H1 (cell line): Measurements from ENCODE around the gene SRSF2. TPM values are rescaled to one million over a fixed set of nuclear protein-coding genes. Genes with fewer than 3 reads are reported as not detected.

Source experiments
- CTCF ChIA-PET: fragments of 300-600 bp; sonication (Branson Sonifier 250); formaldehyde crosslinking; loops from one replicate; lab custom pipeline; 2021; ENCODE audit not compliant: partially characterized antibody; lab: Charles Lee
- POLR2A ChIA-PET: fragments of 300-600 bp; sonication (Branson Sonifier 250); formaldehyde crosslinking; loops from one replicate; lab custom pipeline; 2021; ENCODE audit warnings: inconsistent platforms; ENCODE audit not compliant: partially characterized antibody; lab: Charles Lee
- DNase-seq, 2 experiments: peaks; one replicate each; pipeline versions ENCODE4 v3.0.0 to v3.0.0-alpha.2; 2010 to 2022; ENCODE audit warnings: low spot score in 2 of 2, low read depth in 1 of 2, mixed read lengths in 1 of 2
- FAIRE-seq: peaks from 2 replicates; lab custom pipeline; 2011; peaks lifted over from hg19 to GRCh38; lab: Jason Lieb, UNC
- H2AFZ ChIP-seq: 2 replicates; pipeline ENCODE4 v1.8.1; 2012; ENCODE audit warnings: low read length, inconsistent platforms
- H2AK5ac ChIP-seq: 2 replicates; pipeline ENCODE4 v1.6.1; 2013; ENCODE audit warnings: low read depth, low read length
- H2BK120ac ChIP-seq: replicated peaks from 2 replicates; pipeline ENCODE3; 2013; ENCODE audit warnings: low read depth, low read length, inconsistent platforms
- H2BK12ac ChIP-seq: 2 replicates; pipeline ENCODE4 v1.6.1; 2013; ENCODE audit warnings: low read depth, low read length
- H2BK15ac ChIP-seq: 2 replicates; pipeline ENCODE4 v1.6.1; 2013; ENCODE audit warnings: low read length
- H2BK20ac ChIP-seq: 2 replicates; pipeline ENCODE4 v1.6.1; 2013; ENCODE audit warnings: low read length
- H2BK5ac ChIP-seq: 2 replicates; pipeline ENCODE4 v1.6.1; 2013; ENCODE audit warnings: low read depth, low read length
- H3K14ac ChIP-seq: 2 replicates; pipeline ENCODE4 v1.6.1; 2013; ENCODE audit warnings: inconsistent platforms; ENCODE audit not compliant: insufficient read length
- H3K18ac ChIP-seq: 2 replicates; pipeline ENCODE4 v1.6.1; 2013; ENCODE audit warnings: low read length; ENCODE audit errors: extremely low read depth
- H3K23ac ChIP-seq: 2 replicates; pipeline ENCODE4 v1.6.1; 2013; ENCODE audit warnings: inconsistent platforms; ENCODE audit not compliant: insufficient read length
- H3K23me2 ChIP-seq: 2 replicates; pipeline ENCODE4 v1.6.1; 2013; ENCODE audit warnings: low read depth, low read length
- H3K27ac ChIP-seq: 2 replicates; pipeline ENCODE4 v1.6.1; 2011; ENCODE audit warnings: low read depth, low read length, inconsistent platforms
- H3K27me3 ChIP-seq, 4 experiments: replicated peaks in 1 of 4; 1 replicate in 1 of 4; 2 replicates in 3 of 4; pipeline versions ENCODE4 v1.6.1 to v1.8.1; 2011 to 2013; ENCODE audit warnings: low read length in 3 of 4, mild to moderate bottlenecking in 3 of 4, inconsistent platforms in 2 of 4, mixed read lengths in 2 of 4, moderate library complexity in 1 of 4; ENCODE audit not compliant: control insufficient read depth in 3 of 4, insufficient read depth in 3 of 4; ENCODE audit errors: extremely low read depth in 1 of 4
- H3K36me3 ChIP-seq, 4 experiments: 2 replicates each; pipeline versions ENCODE4 v1.6.1 to v1.8.1; 2011 to 2013; ENCODE audit warnings: mild to moderate bottlenecking in 4 of 4, low read length in 3 of 4, moderate library complexity in 2 of 4, control low read depth in 1 of 4, inconsistent platforms in 1 of 4; ENCODE audit not compliant: insufficient read depth in 4 of 4, control insufficient read depth in 2 of 4
- H3K4ac ChIP-seq: replicated peaks from 2 replicates; pipeline ENCODE3; 2013; ENCODE audit warnings: low read length, low read depth, mixed read lengths, inconsistent platforms; ENCODE audit not compliant: insufficient read length
- H3K4me1 ChIP-seq, 4 experiments: replicated peaks in 1 of 4; 1 replicate in 1 of 4; 2 replicates in 3 of 4; pipeline versions ENCODE4 v1.6.1 to v1.8.1; 2011 to 2013; ENCODE audit warnings: low read length in 3 of 4, inconsistent platforms in 2 of 4, mixed read lengths in 1 of 4; ENCODE audit not compliant: insufficient read depth in 4 of 4, control insufficient read depth in 3 of 4
- H3K4me2 ChIP-seq, 2 experiments: 2 replicates each; pipeline versions ENCODE4 v1.6.1 to v1.8.1; 2011 to 2013; ENCODE audit warnings: low read depth in 2 of 2, low read length in 2 of 2, control low read depth in 1 of 2, inconsistent platforms in 1 of 2, mild to moderate bottlenecking in 1 of 2; ENCODE audit not compliant: insufficient read depth in 1 of 2
- H3K4me3 ChIP-seq, 4 experiments: fragments of 200-600, 300-600 bp in 1 of 4; sonication (generic), shearing (Covaris generic), sonication (Bioruptor Twin) in 1 of 4; 2 replicates each; pipeline versions ENCODE4 v1.5.1 to v1.8.1; 2011 to 2016; ENCODE audit warnings: low read length in 4 of 4, low read depth in 3 of 4, control low read depth in 2 of 4, inconsistent platforms in 2 of 4, mild to moderate bottlenecking in 2 of 4, mixed read lengths in 1 of 4, moderate library complexity in 1 of 4; ENCODE audit not compliant: insufficient read depth in 2 of 4; ENCODE audit errors: extremely low read depth in 1 of 4
- H3K56ac ChIP-seq: replicated peaks from 2 replicates; pipeline ENCODE3; 2013; ENCODE audit warnings: low read depth, mild to moderate bottlenecking, mixed read lengths, low read length, inconsistent platforms; ENCODE audit not compliant: insufficient read length
- H3K79me1 ChIP-seq: 2 replicates; pipeline ENCODE4 v1.6.1; 2013; ENCODE audit warnings: low read depth, low read length, control low read depth
- H3K79me2 ChIP-seq, 2 experiments: 2 replicates each; pipeline versions ENCODE4 v1.6.1 to v1.8.1; 2012 to 2013; ENCODE audit warnings: low read length in 2 of 2, mild to moderate bottlenecking in 2 of 2, inconsistent platforms in 1 of 2; ENCODE audit not compliant: insufficient read depth in 2 of 2, control insufficient read depth in 1 of 2
- H3K9ac ChIP-seq, 4 experiments: replicated peaks in 1 of 4; 1 replicate in 1 of 4; 2 replicates in 3 of 4; pipeline versions ENCODE4 v1.6.1 to v1.8.1; 2011 to 2013; ENCODE audit warnings: low read depth in 3 of 4, low read length in 3 of 4, control low read depth in 2 of 4, mild to moderate bottlenecking in 2 of 4, moderate library complexity in 2 of 4, inconsistent platforms in 1 of 4; ENCODE audit errors: extremely low read depth in 1 of 4
- H3K9me3 ChIP-seq, 2 experiments: 2 replicates each; pipeline versions ENCODE4 v1.6.1 to v1.8.1; 2012 to 2013; ENCODE audit warnings: mild to moderate bottlenecking in 2 of 2, moderate library complexity in 2 of 2, control low read depth in 1 of 2, inconsistent platforms in 1 of 2, low read depth in 1 of 2, low read length in 1 of 2, mixed read lengths in 1 of 2; ENCODE audit not compliant: insufficient read depth in 2 of 2
- H4K20me1 ChIP-seq, 2 experiments: replicated peaks in 1 of 2; 2 replicates each; pipeline versions ENCODE3 to v1.8.1; 2011 to 2013; ENCODE audit warnings: inconsistent platforms in 2 of 2, low read length in 2 of 2, mild to moderate bottlenecking in 1 of 2; ENCODE audit not compliant: insufficient read depth in 2 of 2, control insufficient read depth in 1 of 2
- H4K5ac ChIP-seq: 2 replicates; pipeline ENCODE4 v1.6.1; 2013; ENCODE audit warnings: low read length, low read depth, mixed read lengths, inconsistent platforms; ENCODE audit not compliant: insufficient read length
- H4K8ac ChIP-seq: 2 replicates; pipeline ENCODE4 v1.8.0; 2013; ENCODE audit warnings: mild to moderate bottlenecking, moderate library complexity, low read length, inconsistent platforms; ENCODE audit not compliant: insufficient read depth; ENCODE audit errors: extremely low read depth
- H4K91ac ChIP-seq: replicated peaks from 2 replicates; pipeline ENCODE3; 2013; ENCODE audit warnings: low read length, mixed read lengths, inconsistent platforms; ENCODE audit not compliant: insufficient read length
- CBX5 ChIP-seq: fragments of 300-800, 300-1000 bp; sonication (generic); IDR thresholded peaks from 2 replicates; pipeline ENCODE4 v1.7.1; 2016; ENCODE audit warnings: antibody characterized with exemption, low read length, low read depth
- CBX8 ChIP-seq: fragments of 300-800, 300-1000 bp; sonication (generic); IDR thresholded peaks from 2 replicates; pipeline ENCODE4 v1.7.1; 2016; ENCODE audit warnings: low read depth, low read length, borderline replicate concordance
- CHD2 ChIP-seq: IDR thresholded peaks from 2 replicates; pipeline ENCODE4 v1.6.1; 2012; ENCODE audit warnings: low read length, improper control_type of control experiment
- CREB1 ChIP-seq: IDR thresholded peaks from 2 replicates; pipeline ENCODE4 v1.6.1; 2012; ENCODE audit warnings: inconsistent platforms
- CTBP2 ChIP-seq: IDR thresholded peaks from 2 replicates; pipeline ENCODE4 v1.7.0; 2011; ENCODE audit warnings: borderline replicate concordance, mild to moderate bottlenecking, moderate library complexity, mixed read lengths, low read length; ENCODE audit not compliant: insufficient read depth, insufficient read length
- E2F6 ChIP-seq: IDR thresholded peaks from 2 replicates; pipeline ENCODE4 v1.6.1; 2012; ENCODE audit warnings: inconsistent platforms
- GTF2F1 ChIP-seq: IDR thresholded peaks from 2 replicates; pipeline ENCODE4 v1.6.1; 2012; ENCODE audit warnings: low read depth, low read length, improper control_type of control experiment, borderline replicate concordance
- NANOG ChIP-seq: IDR thresholded peaks from 2 replicates; pipeline ENCODE4 v1.6.1; 2011; ENCODE audit warnings: low read length, low read depth, mild to moderate bottlenecking, inconsistent platforms; ENCODE audit not compliant: insufficient read depth, poor library complexity, severe bottlenecking
- RNF2 ChIP-seq: fragments of 200-900, 300-1000 bp; sonication (generic); IDR thresholded peaks from 2 replicates; pipeline ENCODE4 v1.7.1; 2016; ENCODE audit warnings: borderline replicate concordance, low read depth, mild to moderate bottlenecking, antibody characterized with exemption, low read length; ENCODE audit not compliant: poor library complexity, severe bottlenecking; ENCODE audit errors: missing control alignments
- SIRT6 ChIP-seq: IDR thresholded peaks from one replicate; pipeline ENCODE4 v1.7.1; 2012; ENCODE audit warnings: low read length, inconsistent platforms
- TCF12 ChIP-seq: IDR thresholded peaks from 2 replicates; pipeline ENCODE4 v1.6.1; 2011; ENCODE audit warnings: low read depth, mild to moderate bottlenecking, low read length
- WGBS, 2 experiments: shearing (Covaris generic) in 1 of 2; methylation state at CpG; one replicate each; pipeline versions ENCODE4 v1.1.6 to v1.1.7; 2013 to 2015; ENCODE audit warnings: low lambda C conversion rate in 2 of 2, mixed read lengths in 2 of 2, inconsistent platforms in 1 of 2, low coverage in 1 of 2, missing lambda C conversion rate in 1 of 2; ENCODE audit not compliant: insufficient replicate concordance in 2 of 2, insufficient coverage in 1 of 2, insufficient read length in 1 of 2; ENCODE audit errors: extremely low coverage in 1 of 2, missing lambda C conversion rate in 1 of 2; 5-methylcytosine and 5-hydroxymethylcytosine counted together
- polyA plus RNA-seq, 7 experiments: library from polyadenylated mRNA; depleted of rRNA in 3 of 7; stranded (reverse) in 5 of 7; unstranded in 2 of 7; fragments of >200 nt in 5 of 7; fragments of 200-250 nt in 2 of 7; gene quantifications; 1 replicate in 5 of 7; 2 replicates in 1 of 7; 4 replicates in 1 of 7; pipeline versions ENCODE4 v1.2.1 to v1.2.3, GENCODE V29; 2011 to 2013; ENCODE audit warnings: missing spikeins in 2 of 7, mixed read lengths in 2 of 7
- total RNA-seq: library from RNA; stranded (reverse); fragmentation: NEBNext Ultra II Directional; extraction: Animal tissue kit (Norgen Biotek cat#: 25700); gene quantifications from 2 replicates; pipeline ENCODE4 v1.2.1, GENCODE V29; 2021

SRSF2 gene
- total and polyA plus RNA-seq, 2 of the 8 experiments (the other 6 are each of a cell fraction or from before 2014, with no cell fraction given) = 397 to 401 TPM

- FAIRE-seq = no peak
- Histone ChIP-seq H2BK5ac (no peak overlapping the region), H3K56ac (no peak overlapping the region), H4K8ac (no peak overlapping the region), H3K18ac (no peak overlapping the region), H4K20me1 (peaks cover 0 to 2% of the 10 kb centered on the region in 2 experiments), H3K79me1 (no peaks in the 10 kb centered on the region), H2BK15ac (no peak overlapping the region), H2BK20ac (no peak overlapping the region), H3K4me1 (peaks cover 0 to 24% (median 12%) of the 10 kb centered on the region in 4 experiments; a peak in 6 of 7 replicates), H2BK12ac (no peak overlapping the region), H3K4ac (no peak overlapping the region), H3K4me3 (no peak overlapping the region), H3K23me2 (no peaks in the 10 kb centered on the region), H3K9ac (no peak overlapping the region), H3K9me3 (no peaks in the 10 kb centered on the region), H2BK120ac (no peak overlapping the region), H2AFZ (no peak overlapping the region), H2AK5ac (no peak overlapping the region), H4K5ac (no peak overlapping the region), H3K23ac (no peak overlapping the region), H3K79me2 (no peaks in the 10 kb centered on the region), H3K4me2 (no peak overlapping the region), H3K27me3 (no peaks in the 10 kb centered on the region; a peak in 1 of 7 replicates), H3K14ac (no peak overlapping the region), H3K36me3 (no peaks in the 10 kb centered on the region), H4K91ac (no peak overlapping the region), H3K27ac (no peak overlapping the region)
- WGBS, 2 experiments = 83% methylated on average over 24 of the region's 26 CpGs; no CpG with 5 or more reads in 1 of the 2 experiments
- ChIA-PET CTCF (interaction anchor here (1.0 to 13.1 kb wide), 7 partner anchors 14 to 104 kb away, joined by 3 to 155 read pairs (median 4); partner anchors contain the start of genes JMJD6, METTL23 and MXRA7), POLR2A (interaction anchor here (1.1 to 2.7 kb wide), 3 partner anchors 16 to 21 kb away, joined by 3 to 12 read pairs (median 3); no protein-coding TSS in a partner anchor)
- no peak for DNase-seq
- no peak for TF ChIP-seq CTBP2
- no peak for TF ChIP-seq CREB1
- no peak for TF ChIP-seq E2F6
- TF ChIP-seq RNF2 = no peak
- no peak for TF ChIP-seq CBX5
- no peak for TF ChIP-seq TCF12
- no peak for TF ChIP-seq SIRT6
- TF ChIP-seq CBX8 = no peak
- TF ChIP-seq CHD2 = no peak
- no peak for TF ChIP-seq NANOG
- no peak for TF ChIP-seq GTF2F1
These were observed 49.6 kb downstream of the SRSF2 start for GRCh38 chr17:76687298-76688164.
